Colon (tissue), 2 donors: ENCODE data around the gene TMPRSS5.
"Not testable (repeated sequence)": the region's sequence is repeated elsewhere in the genome, so short reads cannot be mapped to it uniquely, and the experiment has no call there.

Source experiments
- FAIRE-seq: peaks from 2 replicates; lab custom pipeline; 2012; peaks lifted over from hg19 to GRCh38; lab: Jason Lieb, UNC
- donor health status: control.
- donor health status: control.

Gene TMPRSS5

DNA sequence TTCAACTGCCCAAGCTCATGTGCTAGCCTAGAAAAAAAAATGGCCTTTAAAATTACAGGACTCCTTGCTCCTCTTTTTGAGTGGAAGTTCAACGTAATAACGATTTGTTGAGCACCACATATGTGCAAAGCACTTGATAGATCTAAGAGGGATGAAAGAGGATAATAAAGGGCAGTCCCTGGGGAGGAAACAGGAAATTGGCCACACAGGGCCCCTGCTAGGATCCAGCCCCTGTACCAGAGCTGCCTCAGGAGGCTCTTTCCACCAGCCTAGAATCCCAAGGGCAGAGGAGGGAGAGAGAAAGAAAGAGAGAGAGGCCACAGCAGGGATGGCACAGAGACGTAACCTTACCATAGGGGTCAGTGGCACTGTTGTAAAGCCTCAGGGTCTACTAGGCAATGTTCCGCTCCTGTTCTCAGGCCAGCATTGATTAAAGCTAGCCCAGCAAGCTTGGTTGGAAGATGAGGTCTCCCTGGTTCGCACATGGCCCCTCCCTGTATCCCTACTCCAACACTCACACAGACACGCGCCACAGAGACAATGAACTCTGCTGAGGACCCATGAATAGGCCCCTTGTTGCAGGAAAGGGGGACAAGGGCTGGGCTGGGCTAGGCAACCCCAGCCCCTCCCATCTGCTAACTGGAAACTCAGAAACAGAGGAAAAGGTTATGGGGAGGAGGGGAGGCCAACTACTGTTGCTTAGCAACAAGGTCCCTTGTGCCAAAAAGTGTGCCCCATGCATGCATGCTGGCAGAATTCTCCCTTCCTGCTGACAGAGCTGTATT lies at the start of gene TMPRSS5:
TMPRSS5 (minus strand) TSS at position 438 of the 785 bp plus-strand sequence; CDS start at position 354, 84 bp downstream.
- no peak for FAIRE-seq

DNA sequence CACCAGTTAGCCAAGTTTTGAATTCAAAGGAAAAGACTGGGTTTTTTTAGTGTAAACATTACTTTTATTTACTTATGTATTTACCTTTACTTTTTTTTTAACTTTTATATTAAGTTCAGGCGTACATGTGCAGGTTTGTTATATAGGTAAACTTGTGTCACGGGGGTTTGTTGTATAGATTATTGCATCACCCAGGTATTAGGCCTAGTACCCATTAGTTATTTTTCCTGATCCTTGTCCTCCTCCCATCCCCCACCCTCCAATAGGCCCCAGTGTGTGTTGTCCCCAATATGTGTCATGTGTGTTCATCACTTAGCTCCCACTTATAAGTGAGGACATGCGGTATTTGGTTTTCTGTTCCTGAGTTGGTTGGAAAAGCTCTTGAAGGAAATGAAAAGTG lies 46.8 kb upstream of the TMPRSS5 start:
- no peak for FAIRE-seq

DNA sequence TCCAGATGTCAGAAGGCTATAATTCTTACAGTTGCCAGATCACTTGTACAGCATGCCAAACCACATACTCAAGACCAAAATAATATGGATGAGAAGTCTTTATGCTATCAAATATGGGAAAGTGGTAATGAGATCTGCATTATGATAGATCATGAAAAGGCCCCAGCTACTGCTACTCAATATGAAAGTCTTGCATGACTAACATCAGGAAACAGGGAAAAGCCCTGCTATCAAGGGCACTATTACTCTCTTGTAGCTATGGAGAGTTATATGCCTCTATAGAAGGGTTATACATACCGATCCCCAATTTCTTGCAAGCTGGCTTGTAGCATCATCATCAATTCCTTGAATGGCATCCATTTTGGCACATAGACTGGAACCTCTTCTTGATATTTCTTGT lies 30.2 kb upstream of the TMPRSS5 start:
- no peak for FAIRE-seq

DNA sequence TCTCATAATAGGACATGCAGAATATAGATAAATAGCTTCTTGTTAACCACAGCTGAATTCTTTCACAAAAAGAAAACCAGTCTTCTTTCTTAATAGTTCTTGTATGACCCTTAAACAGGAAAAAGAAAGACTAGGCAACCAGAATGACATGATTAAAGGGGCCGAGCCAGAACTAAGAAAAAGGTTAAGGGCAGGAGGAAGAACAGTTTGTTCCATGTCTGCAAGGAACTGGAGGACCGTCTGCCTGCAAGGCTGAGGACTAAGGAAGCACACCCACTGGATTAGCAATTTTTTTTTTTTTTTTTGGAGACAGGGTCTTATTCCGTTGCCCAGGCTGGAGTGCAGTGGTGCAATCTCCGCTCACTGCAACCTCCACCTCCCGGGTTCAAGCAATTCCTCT lies 26.0 kb upstream of the TMPRSS5 start:
- FAIRE-seq: no peak

DNA sequence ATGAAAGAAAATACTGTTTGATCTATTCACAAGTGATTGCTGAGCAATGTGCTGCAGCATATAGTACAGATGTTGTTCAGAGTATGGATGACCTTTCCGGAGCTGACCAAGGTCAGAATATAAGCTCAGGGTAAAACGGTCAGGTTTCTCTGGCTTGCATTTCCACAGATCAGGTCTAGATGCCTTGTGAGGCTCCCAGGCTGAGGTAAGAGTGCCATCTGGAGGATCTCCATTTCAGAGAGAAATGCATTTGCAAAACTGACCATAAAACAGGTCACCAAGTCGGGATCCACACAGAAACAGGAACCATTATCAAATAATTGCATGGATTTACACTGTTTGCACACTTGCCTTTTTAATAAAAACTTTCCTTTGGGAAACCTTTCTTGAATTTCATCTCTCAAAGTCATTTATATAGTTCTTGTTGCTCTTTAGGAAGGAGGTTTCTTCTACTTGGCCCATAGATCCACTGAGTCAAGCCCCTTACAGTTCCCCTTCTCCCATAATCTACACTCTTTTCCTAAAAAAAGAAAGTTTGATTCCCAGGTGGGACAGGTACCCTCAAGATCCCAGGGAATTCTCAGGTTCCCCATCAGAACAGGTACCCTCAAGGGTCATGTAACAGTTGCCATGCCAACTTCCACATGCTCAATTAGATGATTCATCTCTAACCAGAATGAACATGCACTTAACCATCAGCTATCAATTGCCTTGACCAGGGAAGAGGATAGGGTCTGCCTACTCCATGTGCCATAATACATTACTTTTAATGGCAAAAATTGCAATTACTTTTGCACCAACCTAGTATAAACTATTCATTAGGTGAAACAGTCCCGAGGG lies 25.0 kb upstream of the TMPRSS5 start:
- FAIRE-seq: no peak

DNA sequence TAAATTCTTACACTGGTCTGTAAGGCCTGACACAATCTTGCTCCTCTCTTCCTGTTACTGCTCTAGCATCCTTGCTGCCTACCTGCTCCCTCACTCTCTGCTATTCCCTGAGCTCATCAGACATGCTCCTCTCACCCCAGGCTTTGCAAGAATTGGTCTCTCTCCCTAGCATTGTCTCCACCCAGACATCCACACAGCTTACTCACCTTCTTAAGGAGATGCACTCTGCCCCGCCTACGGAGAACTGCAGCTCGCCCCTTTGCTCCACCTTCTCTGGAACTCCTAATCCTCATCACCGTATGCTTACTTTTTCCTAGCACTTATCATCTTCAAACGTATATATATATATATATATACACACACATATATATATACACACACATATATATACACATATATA lies 23.3 kb upstream of the TMPRSS5 start:
- no peak for FAIRE-seq

DNA sequence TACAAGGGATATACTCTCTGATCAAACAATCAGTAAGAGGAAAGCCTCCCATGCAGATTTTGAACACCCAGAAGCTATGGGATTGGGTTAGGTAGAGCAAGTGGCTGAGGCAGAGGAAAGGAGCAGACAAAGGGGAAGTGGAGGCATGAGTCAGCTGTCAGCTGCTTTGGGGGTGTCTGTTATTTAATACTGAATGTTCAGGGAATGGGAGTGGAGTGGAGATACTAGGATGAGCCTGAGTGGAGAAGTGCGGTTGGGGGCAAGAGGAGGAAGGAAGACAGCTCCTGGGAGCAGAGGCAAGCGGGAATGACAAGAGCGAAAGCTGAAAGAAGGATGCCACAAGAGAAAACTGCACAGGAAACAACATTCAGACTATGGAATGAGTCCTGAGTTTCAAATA lies 22.7 kb upstream of the TMPRSS5 start:
- FAIRE-seq: no peak

DNA sequence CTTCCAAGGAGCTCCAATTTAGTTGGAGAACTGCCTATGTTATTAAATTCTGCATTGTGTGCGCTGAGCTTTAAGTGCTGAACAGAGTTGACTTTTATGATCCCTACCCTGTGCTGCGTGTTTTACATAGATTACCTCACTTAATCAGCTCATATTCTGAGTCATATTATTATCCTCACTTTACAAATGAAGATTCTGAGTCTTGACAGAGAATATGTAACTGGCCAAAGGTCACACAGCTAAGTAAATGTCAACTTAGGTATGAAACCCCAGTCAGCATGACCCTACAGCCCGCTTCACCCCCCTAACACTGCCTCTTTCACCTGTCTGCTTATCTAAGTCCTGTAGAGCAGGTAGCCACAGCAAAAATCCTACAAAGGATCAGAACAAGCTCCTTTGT lies 19.8 kb upstream of the TMPRSS5 start:
- FAIRE-seq: no peak

DNA sequence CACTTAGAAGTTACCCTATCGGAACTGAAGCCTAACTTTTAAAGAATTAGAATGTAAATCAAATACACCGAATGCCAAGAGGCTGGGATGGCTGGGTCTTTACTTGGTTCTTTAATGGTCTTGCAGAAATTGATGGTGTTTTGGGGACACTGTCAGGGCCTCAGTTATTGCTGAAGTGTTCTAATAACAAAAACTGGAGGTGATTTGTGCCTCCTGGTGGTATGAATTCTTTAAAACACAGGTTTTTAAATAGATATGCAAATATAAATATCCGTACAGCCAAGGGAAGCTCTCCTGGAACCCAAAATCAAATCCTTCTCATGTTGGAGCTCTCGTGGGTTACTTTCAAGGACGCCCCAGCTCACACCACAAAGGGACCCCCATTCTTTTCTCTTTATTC lies 19.3 kb upstream of the TMPRSS5 start:
- FAIRE-seq: no peak

DNA sequence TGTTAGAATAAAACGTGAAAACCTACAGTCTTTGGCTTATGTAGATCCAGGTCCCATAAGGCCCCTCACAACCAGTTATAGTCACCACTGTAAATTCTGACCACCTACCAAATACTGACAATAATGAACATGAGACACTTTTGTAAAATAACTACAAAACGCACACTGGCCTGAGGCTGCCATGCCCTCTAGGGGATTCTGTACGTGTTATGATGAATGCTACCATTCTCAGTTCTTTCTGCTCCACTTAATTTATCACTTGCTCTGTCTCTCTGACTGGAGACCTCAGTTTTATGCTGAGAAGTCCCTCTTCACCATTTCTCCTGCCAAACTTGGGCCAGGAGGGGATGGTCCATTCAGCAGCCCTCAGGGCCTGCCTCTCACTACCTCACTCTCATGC lies 18.7 kb upstream of the TMPRSS5 start:
- no peak for FAIRE-seq

DNA sequence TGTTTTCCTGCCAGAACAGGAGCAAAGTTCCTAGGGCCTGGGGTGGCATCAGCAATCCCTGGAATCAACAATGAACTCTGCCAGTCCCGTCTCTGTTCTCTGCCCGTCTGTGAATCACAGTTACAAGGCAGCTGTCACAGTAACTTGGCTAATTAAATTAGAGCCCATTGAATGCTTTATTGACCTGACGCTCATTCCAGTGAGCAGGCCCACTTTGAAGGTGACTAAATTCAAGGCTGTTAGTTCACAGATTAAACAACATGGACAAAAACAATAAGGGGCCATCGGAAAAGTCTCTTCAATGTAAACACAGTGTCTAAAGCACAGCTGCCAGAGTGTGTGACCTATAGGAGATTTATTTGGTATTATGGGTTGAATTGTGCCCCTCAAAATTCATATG lies 17.7 kb upstream of the TMPRSS5 start:
- FAIRE-seq: no peak

DNA sequence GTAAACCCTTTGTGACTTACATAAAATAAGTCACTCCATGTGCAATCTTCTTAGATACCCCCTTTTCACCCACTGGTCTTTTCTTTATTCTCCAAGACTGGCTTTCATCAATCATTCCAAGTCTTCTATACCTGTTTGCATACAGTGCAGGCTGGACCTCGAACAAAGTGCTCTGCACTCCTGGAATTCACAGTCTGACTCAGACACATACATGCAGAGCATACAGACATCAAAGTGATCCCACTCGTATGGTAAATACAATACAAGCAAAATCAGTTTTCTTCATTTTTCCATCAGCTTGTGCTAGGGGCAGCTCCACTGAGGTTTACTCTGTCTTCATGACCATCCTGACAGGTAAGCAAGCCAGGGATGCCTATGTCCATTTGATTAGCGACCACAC lies 16.8 kb upstream of the TMPRSS5 start:
- FAIRE-seq: no peak

DNA sequence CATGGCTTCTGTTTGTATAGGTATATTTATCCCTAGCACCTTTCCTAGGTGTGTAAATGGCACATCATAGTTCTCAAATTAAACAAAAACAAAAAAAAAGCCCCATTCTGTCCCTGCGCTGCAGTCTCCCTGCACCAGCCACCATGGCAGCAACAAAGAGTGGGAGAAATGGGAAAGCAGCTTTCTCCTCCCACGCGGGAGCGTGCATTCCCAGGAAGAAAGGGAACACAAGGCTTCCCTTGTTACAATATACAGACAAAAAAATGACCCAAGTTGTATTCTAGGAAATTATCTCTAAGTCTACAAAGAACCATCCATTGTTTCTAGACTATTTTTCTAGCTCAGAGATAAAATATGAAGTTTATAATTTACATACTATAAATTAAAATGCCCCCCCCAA lies 16.1 kb upstream of the TMPRSS5 start:
- no peak for FAIRE-seq

DNA sequence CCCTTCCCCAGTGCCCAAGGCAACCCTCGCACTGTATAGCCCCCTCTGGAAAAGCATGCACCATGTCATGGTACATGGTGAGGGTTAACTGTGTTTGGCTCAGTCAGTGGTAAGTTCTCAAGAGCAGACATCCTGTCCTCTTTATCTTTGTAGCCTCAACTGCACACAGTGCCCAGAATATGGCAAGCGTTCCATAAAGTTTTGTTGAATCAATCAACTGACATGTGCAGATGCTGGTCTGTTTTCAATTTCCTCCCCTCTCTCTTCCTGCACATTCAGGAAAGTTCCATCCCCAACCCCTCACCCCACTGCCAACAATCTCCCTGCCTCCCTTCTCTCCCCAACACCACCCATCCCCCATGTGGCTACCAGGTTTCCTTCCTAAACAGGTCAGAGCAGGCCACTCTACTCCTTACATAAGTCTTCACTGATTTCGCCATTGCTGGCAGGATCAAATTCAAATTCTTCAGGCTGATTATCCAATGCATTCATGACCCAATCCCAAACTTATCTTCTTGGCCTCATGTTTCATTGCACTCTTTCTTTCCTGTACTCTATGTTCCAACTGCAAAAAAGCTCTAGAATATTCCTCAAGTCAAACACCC lies 15.5 kb upstream of the TMPRSS5 start:
- FAIRE-seq: no peak

DNA sequence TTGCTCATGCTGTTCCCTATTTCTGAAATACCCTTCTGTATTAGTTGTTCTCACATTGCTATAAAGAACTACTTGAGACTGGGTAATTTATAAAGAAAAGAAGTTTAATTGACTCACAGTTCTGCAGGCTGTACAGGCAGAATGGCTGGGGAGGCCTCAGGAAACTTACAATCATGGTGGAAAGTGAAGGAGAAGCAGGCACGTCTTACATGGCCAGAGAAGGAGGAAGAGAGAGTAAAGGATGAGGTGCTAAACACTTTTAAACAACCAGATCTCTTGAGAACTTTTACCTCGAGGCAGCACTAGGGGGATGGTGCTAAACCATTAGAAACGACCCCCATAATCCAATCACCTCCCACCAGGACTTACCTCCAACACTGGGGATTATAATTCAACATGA lies 14.4 kb upstream of the TMPRSS5 start:
- not testable (repeated sequence) for FAIRE-seq

DNA sequence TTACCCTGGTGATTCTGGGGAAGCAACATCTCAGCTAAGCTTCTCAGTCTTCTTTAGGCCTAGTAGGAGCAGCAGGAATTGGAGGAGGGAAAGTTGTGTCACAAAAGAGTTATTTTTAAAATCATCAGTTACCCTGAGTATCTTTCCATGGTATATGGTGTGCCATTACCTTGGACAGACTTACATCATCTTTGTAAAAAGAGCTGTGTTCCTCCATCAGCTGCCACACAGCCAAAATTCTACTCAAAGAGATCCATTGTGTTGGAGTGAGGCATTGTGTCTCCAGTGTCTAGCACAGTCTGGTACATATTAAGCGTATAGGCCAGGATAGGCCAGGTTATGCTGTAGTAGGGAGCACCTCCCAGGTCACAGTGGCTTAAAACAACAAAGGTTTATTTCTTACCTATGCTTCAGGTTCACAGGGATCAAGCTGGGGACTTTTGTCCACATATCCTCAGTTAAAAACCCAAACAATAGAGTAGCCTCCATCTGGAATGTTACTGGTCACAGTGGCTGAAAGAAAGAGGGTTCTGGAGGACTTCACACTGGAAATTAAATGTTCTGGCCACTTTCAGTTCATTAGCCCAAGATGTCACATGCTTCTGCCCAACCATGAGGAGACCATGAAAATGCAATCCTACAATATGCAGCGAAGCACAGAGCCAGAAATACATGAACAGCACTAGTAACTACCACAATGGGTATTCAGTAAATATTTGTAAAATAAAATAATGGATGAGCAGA lies 9.9 kb upstream of the TMPRSS5 start:
- no peak for FAIRE-seq

DNA sequence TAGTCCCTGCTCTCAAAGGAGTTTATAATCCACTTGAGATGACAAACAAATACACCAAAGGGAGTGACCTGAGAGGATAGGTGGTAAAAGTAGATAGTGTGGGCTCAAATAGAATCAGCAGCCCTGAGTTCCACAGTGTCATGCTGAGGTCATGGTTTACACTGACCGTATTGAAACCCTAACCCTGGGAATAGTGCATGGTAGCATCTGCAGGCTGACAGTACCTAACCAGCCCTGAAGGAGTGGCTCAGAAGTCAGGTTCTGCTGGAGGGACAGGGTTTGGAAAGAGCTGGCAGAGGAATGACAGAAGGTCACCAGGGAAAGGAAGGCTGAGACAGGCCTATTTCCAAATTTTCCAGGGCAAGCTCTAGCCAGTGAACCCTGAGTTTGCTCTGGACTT lies 9.2 kb upstream of the TMPRSS5 start:
- no peak for FAIRE-seq

DNA sequence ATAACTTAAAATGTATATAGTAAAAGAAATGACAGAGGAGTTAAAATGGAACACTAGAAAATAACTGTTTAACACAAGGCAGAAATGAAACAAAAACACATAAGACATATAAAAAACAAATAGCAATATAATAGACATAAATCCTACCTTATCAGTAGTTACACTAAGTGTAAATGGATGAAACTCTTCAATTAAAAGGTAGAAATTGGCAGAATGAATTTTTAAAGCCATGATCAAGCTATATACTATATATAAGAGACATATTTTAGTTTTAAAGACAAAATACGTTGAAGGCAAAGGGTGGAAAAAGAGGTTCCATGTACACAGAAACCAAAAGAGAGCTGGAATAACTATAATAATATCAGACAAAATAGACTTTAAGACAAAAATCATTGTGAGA lies 4.9 kb upstream of the TMPRSS5 start:
- no peak for FAIRE-seq

DNA sequence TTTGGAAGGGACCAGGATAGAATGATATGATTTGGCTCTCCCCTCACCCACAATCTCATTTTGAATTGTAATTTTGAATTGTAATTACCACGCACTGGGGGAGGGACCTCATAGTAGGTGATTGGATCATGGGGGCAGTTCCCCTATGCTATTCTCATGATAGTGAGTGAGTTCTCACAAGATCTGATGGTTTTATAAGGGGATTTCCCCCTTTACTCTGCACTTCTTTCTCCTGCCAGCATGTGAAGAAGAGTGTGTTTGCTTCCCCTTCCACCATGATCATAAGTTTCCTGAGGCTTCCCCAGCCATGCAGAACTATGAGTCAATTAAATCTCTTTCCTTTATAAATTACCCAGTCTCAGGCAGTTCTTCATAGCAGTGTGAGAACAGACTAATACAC lies 2.6 kb downstream of the TMPRSS5 start:
- FAIRE-seq: not testable (repeated sequence)

DNA sequence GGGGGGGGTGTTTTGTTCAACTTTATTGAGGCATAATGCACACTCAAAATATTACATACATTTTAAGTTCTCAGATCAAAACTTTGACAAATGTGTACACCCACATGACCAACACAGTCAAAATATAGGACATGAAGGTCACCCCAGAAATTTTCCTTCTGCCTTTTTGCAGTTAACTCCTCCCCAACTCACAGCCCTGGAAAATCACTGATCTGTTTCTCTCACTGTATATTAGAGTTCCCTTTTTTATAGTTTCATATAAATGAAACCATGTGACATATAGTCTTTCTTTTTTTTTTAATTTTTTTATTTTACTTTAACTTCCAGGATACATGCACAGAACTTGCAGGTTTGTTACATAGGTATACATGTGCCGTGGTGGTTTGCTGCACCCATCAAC lies 4.6 kb downstream of the TMPRSS5 start:
- FAIRE-seq: no peak

DNA sequence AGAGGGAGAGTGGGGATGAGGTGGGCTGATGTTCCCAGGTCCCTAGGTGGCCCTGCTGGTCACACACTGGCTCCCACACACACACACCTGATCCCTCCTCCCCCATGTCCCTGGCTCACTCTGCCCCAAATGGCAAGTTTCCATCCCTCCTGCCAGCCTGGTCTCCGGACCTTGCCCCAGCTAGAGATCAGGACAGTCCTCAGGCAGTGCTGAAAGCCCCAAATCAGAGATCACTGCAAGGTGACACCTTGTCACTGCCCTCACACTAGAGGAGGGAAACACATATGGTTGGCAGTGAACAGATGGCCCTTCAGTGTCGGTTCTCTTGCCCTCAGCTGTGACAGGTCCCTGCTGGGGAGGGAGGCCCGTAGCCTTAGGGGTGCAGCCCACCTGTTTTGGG lies 7.6 kb downstream of the TMPRSS5 start:
- FAIRE-seq: no peak

DNA sequence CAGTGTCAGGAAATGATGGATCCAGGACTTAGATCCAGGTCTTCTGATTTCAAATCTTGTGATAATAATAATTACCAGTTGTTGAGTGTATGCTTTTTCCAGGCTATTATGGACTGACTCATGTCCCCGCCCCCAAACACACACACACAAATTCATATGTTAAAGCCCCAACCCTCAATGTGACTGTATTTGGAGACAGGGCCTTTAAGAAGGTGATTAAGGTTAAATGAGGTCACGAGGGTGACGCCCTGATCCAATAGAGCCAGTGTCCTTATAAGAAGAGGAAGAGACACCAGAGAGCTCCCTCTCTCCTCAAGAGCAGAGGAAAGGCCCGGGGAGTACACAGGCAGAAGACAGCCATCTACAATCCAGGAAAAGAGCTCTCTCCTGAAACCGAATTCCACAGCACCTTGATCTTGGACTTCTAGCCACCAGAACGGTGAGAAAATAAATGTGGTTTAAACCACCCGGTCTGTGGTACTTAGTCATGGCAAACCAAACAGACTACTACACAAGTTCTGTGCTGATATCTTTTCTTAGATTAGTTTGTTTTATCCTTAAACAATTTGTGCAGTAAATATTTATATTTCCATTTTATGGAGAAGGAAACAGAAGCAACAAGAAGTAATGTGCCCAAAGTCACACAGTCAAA lies 8.2 kb downstream of the TMPRSS5 start:
- FAIRE-seq: no peak
